HG03095 (cell line): ENCODE results near the gene TRNAU1AP.
"Not testable (repeated sequence)": the region's sequence is repeated elsewhere in the genome, so short reads cannot be mapped to it uniquely, and the experiment has no call there.

Source experiments
- ATAC-seq: cut with Tn5 transposase; IDR thresholded peaks from one replicate; pipeline ENCODE4 v1.9.1; 2021; ENCODE audit warnings: moderate library complexity; ENCODE audit not compliant: unreplicated experiment

The TRNAU1AP gene

GRCh38 chr1:28577052-28577678, 24.3 kb downstream of the TRNAU1AP start:
- no peak for ATAC-seq

GRCh38 chr1:28577738-28578536, 25.1 kb downstream of the TRNAU1AP start:
- no peak for ATAC-seq

- ATAC-seq, result no peak
Observed at GRCh38 chr1:28578696-28579218, 25.9 kb downstream of the TRNAU1AP start.

GRCh38 chr1:28579401-28579800, 26.5 kb downstream of the TRNAU1AP start:
- no peak for ATAC-seq

GRCh38 chr1:28580722-28581530, 28.0 kb downstream of the TRNAU1AP start:
- ATAC-seq, result peak; percentile 14

GRCh38 chr1:28581531-28582247, 28.8 kb downstream of the TRNAU1AP start:
- ATAC-seq, result peak; percentile 77

GRCh38 chr1:28582248-28582615, 29.3 kb downstream of the TRNAU1AP start:
- ATAC-seq, result no peak

- ATAC-seq, result not testable (repeated sequence)
Observed at GRCh38 chr1:28586585-28587391, 33.9 kb downstream of the TRNAU1AP start.

GRCh38 chr1:28591708-28592320, 38.9 kb downstream of the TRNAU1AP start, which contains the start of gene RAB42:
Gene RAB42, plus strand, starts transcription at chr1:28592265. Its CDS starts 247 bp downstream, at chr1:28592512.
- ATAC-seq, result peak; percentile 39

GRCh38 chr1:28592321-28593071, 39.6 kb downstream of the TRNAU1AP start:
- ATAC-seq, result peak; percentile 61

- ATAC-seq, result not testable (repeated sequence)
Observed at GRCh38 chr1:28593988-28594356, 41.1 kb downstream of the TRNAU1AP start.

GRCh38 chr1:28594686-28595411, 42.0 kb downstream of the TRNAU1AP start:
- ATAC-seq, result not testable (repeated sequence)

- no peak for ATAC-seq
Observed at GRCh38 chr1:28595412-28596191, 42.7 kb downstream of the TRNAU1AP start.

GRCh38 chr1:28596276-28596675, 43.4 kb downstream of the TRNAU1AP start:
- not testable (repeated sequence) for ATAC-seq

GRCh38 chr1:28601696-28602095, 48.8 kb downstream of the TRNAU1AP start:
- ATAC-seq, result no peak

- no peak for ATAC-seq
Observed at GRCh38 chr1:28602536-28603439, 49.9 kb downstream of the TRNAU1AP start.
